A549 (cell line): ENCODE data around the gene POLD2. TPM values are rescaled to one million over a fixed set of nuclear protein-coding genes. Genes with fewer than 3 reads are reported as not detected.

Source experiments
- ATAC-seq, 2 experiments: fragments of 200-7000 bp in 1 of 2; fragments of >200 bp in 1 of 2; cut with Nextera tagmentation in 1 of 2; cut with Tn5 transposase in 1 of 2; 3 replicates each; pipeline versions ENCODE4 v1.8.0 to v1.9.1; 2018 to 2020; ENCODE audit warnings: mild to moderate bottlenecking in 1 of 2, moderate library complexity in 1 of 2
- CTCF ChIA-PET: fragments of 300-600 bp; sonication (Branson Sonifier 250); formaldehyde crosslinking; extraction: SDS; loops from one replicate; lab custom pipeline; 2021; ENCODE audit warnings: antibody characterized with exemption, inconsistent platforms; lab: Yijun Ruan, JAX
- POLR2A ChIA-PET: fragments of 350-600 bp; formaldehyde crosslinking; extraction: SDS; loops from one replicate; lab custom pipeline; 2021; ENCODE audit warnings: antibody characterized with exemption, inconsistent platforms; lab: Yijun Ruan, JAX
- DNase-seq, 2 experiments: peaks; one replicate each; pipeline versions ENCODE4 v3.0.0 to v3.0.0-alpha.2; 2011 to 2016; ENCODE audit warnings: low read depth in 1 of 2, low spot score in 1 of 2
- FAIRE-seq: peaks from 2 replicates; lab custom pipeline; 2011; peaks lifted over from hg19 to GRCh38; lab: Jason Lieb, UNC
- H3K27ac ChIP-seq, 2 experiments: fragments of >200 bp; sonication (Bioruptor Twin); formaldehyde crosslinking; 3 replicates each; pipeline ENCODE4 v1.5.1; 2016 to 2017
- H3K4me1 ChIP-seq: fragments of >200 bp; sonication (Bioruptor Twin); formaldehyde crosslinking; 3 replicates; pipeline ENCODE4 v1.6.1; 2016
- H3K4me2 ChIP-seq: fragments of >200 bp; sonication (Bioruptor Twin); formaldehyde crosslinking; 3 replicates; pipeline ENCODE4 v1.6.1; 2016
- H3K4me3 ChIP-seq: fragments of >200 bp; sonication (Bioruptor Twin); formaldehyde crosslinking; 3 replicates; pipeline ENCODE4 v1.5.1; 2016
- H3K9me3 ChIP-seq: fragments of >200 bp; sonication (Bioruptor Twin); formaldehyde crosslinking; 3 replicates; pipeline ENCODE4 v1.6.1; 2016
- BHLHE40 ChIP-seq: IDR thresholded peaks from 2 replicates; pipeline ENCODE4 v1.6.1; 2012; ENCODE audit warnings: low read depth, low read length, inconsistent platforms
- CEBPB ChIP-seq, 2 experiments: fragments of >200 bp in 1 of 2; sonication (Bioruptor Twin) in 1 of 2; formaldehyde crosslinking in 1 of 2; IDR thresholded peaks; 2 replicates each; pipeline ENCODE4 v1.6.1; 2012 to 2016
- CHD4 ChIP-seq: fragments of 200-600 bp; sonication (generic); IDR thresholded peaks from 2 replicates; pipeline ENCODE4 v1.6.1; 2016; ENCODE audit warnings: antibody characterized with exemption, mild to moderate bottlenecking, borderline replicate concordance
- EHMT2 ChIP-seq: fragments of 200-600 bp; sonication (generic); IDR thresholded peaks from 2 replicates; pipeline ENCODE4 v1.6.1; 2016; ENCODE audit warnings: antibody characterized with exemption, low read depth, mild to moderate bottlenecking, moderate library complexity
- ELK1 ChIP-seq: fragments of 150-350 bp; IDR thresholded peaks from 2 replicates; pipeline ENCODE4 v1.6.1; 2014; ENCODE audit warnings: low read depth, mild to moderate bottlenecking, low read length
- EP300 ChIP-seq, 2 experiments: fragments of >200 bp; sonication (Bioruptor Twin); formaldehyde crosslinking; IDR thresholded peaks; 2 replicates in 1 of 2; 3 replicates in 1 of 2; pipeline ENCODE4 v1.6.1; 2016 to 2017
- FOSL2 ChIP-seq, 2 experiments: fragments of 450-650 bp in 1 of 2; fragments of >200 bp in 1 of 2; sonication (Bioruptor Twin) in 1 of 2; formaldehyde crosslinking; IDR thresholded peaks; 2 replicates each; pipeline versions ENCODE4 v1.5.0 to v1.6.1; 2016 to 2020; ENCODE audit warnings: mild to moderate bottlenecking in 1 of 2, moderate library complexity in 1 of 2
- FOXS1 ChIP-seq: fragments of 250-450 bp; sonication (Bioruptor Pico); IDR thresholded peaks from 2 replicates; pipeline ENCODE4 v1.5.0; 2020; ENCODE audit warnings: mild to moderate bottlenecking, moderate library complexity
- HMGXB4 ChIP-seq: fragments of 250-450 bp; sonication (Bioruptor Pico); IDR thresholded peaks from 2 replicates; pipeline ENCODE4 v1.5.0; 2021; ENCODE audit warnings: mild to moderate bottlenecking, moderate library complexity, borderline replicate concordance
- HOXA7 ChIP-seq: fragments of 250-450 bp; sonication (Bioruptor Pico); IDR thresholded peaks from 2 replicates; pipeline ENCODE4 v1.5.0; 2020; ENCODE audit warnings: mild to moderate bottlenecking, moderate library complexity
- HOXB5 ChIP-seq: fragments of 250-450 bp; sonication (Bioruptor Pico); IDR thresholded peaks from 2 replicates; pipeline ENCODE4 v1.5.0; 2020; ENCODE audit warnings: mild to moderate bottlenecking, moderate library complexity
- JUN ChIP-seq, 2 experiments: fragments of >200 bp; sonication (Bioruptor Twin); formaldehyde crosslinking; IDR thresholded peaks; 2 replicates in 1 of 2; 3 replicates in 1 of 2; pipeline ENCODE4 v1.6.1; 2016 to 2017
- KDM1A ChIP-seq: fragments of 200-600 bp; sonication (generic); IDR thresholded peaks from 2 replicates; pipeline ENCODE4 v1.6.1; 2016; ENCODE audit warnings: low read depth, mild to moderate bottlenecking
- KDM5A ChIP-seq: fragments of 200-600 bp; sonication (generic); IDR thresholded peaks from 2 replicates; pipeline ENCODE4 v1.6.1; 2016; ENCODE audit warnings: antibody characterized with exemption, mild to moderate bottlenecking
- MAZ ChIP-seq: fragments of 150-350 bp; IDR thresholded peaks from 2 replicates; pipeline ENCODE4 v1.6.1; 2014; ENCODE audit warnings: antibody characterized with exemption, low read depth, low read length, borderline replicate concordance
- NFE2L2 ChIP-seq: fragments of 150-350 bp; conservative IDR thresholded peaks from 2 replicates; pipeline ENCODE4 v1.6.1; 2014; ENCODE audit warnings: low read length
- PHF8 ChIP-seq: fragments of 200-600 bp; sonication (generic); IDR thresholded peaks from 2 replicates; pipeline ENCODE4 v1.6.1; 2016; ENCODE audit warnings: low read depth, mild to moderate bottlenecking, antibody characterized with exemption, moderate library complexity, borderline replicate concordance
- POLR2AphosphoS2 ChIP-seq: conservative IDR thresholded peaks from 2 replicates; pipeline ENCODE4 v1.6.1; 2012; ENCODE audit warnings: low read length, improper control_type of control experiment, inconsistent platforms
- RARB ChIP-seq: fragments of 250-450 bp; sonication (Bioruptor Pico); IDR thresholded peaks from 2 replicates; pipeline ENCODE4 v1.8.0; 2021; ENCODE audit warnings: mild to moderate bottlenecking, moderate library complexity
- RCOR1 ChIP-seq: fragments of 150-350 bp; IDR thresholded peaks from 2 replicates; pipeline ENCODE4 v1.6.1; 2014; ENCODE audit warnings: antibody characterized with exemption, low read length, low read depth
- RFX5 ChIP-seq: fragments of 450-650 bp; IDR thresholded peaks from 2 replicates; pipeline ENCODE4 v1.7.1; 2014; ENCODE audit warnings: antibody characterized with exemption, mild to moderate bottlenecking, moderate library complexity
- RNF2 ChIP-seq: fragments of 200-600 bp; sonication (generic); IDR thresholded peaks from 2 replicates; pipeline ENCODE4 v1.6.1; 2016; ENCODE audit warnings: low read depth, mild to moderate bottlenecking, antibody characterized with exemption, moderate library complexity, borderline replicate concordance
- TFCP2L1 ChIP-seq: fragments of 250-450 bp; sonication (Bioruptor Pico); IDR thresholded peaks from 2 replicates; pipeline ENCODE4 v1.5.0; 2021; ENCODE audit warnings: mild to moderate bottlenecking
- TP53 ChIP-seq: fragments of 250-450 bp; sonication (Bioruptor Pico); IDR thresholded peaks from 2 replicates; pipeline ENCODE4 v1.5.0; 2021; ENCODE audit warnings: mild to moderate bottlenecking, moderate library complexity
- ZFP36 ChIP-seq: fragments of 450-650 bp; IDR thresholded peaks from 2 replicates; pipeline ENCODE4 v1.6.1; 2014; ENCODE audit warnings: borderline replicate concordance; ENCODE audit not compliant: partially characterized antibody
- ZNF302 ChIP-seq: fragments of 250-450 bp; sonication (Bioruptor Pico); IDR thresholded peaks from 2 replicates; pipeline ENCODE4 v1.9.0; 2021; ENCODE audit warnings: inconsistent platforms, mild to moderate bottlenecking, moderate library complexity
- WGBS: methylation state at CpG from one replicate; pipeline ENCODE4 v1.1.6; 2017; ENCODE audit errors: missing lambda C conversion rate; 5-methylcytosine and 5-hydroxymethylcytosine counted together
- polyA plus RNA-seq, 4 experiments: library from polyadenylated mRNA; depleted of rRNA in 3 of 4; stranded (reverse); fragments of >200 nt; fragmentation: RNase III in 1 of 4; extraction: RNeasy Plus Mini Kit Qiagen cat#74134 plus additional on column Dnase treatment in 1 of 4; gene quantifications; 2 replicates in 3 of 4; 3 replicates in 1 of 4; pipeline ENCODE4 v1.2.3, GENCODE V29; 2011 to 2017
- TF ChIP-seq, protein P1 (sequence below): fragments of 200-600 bp; sonication (generic); IDR thresholded peaks from 2 replicates; pipeline ENCODE4 v1.6.1; 2016; ENCODE audit warnings: antibody characterized with exemption, mild to moderate bottlenecking, moderate library complexity
- TF ChIP-seq, protein P2 (sequence below): IDR thresholded peaks from 2 replicates; pipeline ENCODE4 v1.6.1; 2012

Gene POLD2
- polyA plus RNA-seq, 2 of the 4 experiments (the other 2 are of a cell fraction), result 126 to 138 TPM

GRCh38 chr7:44107961-44108767 lies 15.2 kb downstream of the POLD2 start:
- no peak for TF ChIP-seq HOXA7 (CRISPR knock-in tag)
- no peak for TF ChIP-seq EP300 (IDR thresholded peaks at IDR 0.05)
- TF ChIP-seq TFCP2L1, result no peak
- TF ChIP-seq, protein P1, sequence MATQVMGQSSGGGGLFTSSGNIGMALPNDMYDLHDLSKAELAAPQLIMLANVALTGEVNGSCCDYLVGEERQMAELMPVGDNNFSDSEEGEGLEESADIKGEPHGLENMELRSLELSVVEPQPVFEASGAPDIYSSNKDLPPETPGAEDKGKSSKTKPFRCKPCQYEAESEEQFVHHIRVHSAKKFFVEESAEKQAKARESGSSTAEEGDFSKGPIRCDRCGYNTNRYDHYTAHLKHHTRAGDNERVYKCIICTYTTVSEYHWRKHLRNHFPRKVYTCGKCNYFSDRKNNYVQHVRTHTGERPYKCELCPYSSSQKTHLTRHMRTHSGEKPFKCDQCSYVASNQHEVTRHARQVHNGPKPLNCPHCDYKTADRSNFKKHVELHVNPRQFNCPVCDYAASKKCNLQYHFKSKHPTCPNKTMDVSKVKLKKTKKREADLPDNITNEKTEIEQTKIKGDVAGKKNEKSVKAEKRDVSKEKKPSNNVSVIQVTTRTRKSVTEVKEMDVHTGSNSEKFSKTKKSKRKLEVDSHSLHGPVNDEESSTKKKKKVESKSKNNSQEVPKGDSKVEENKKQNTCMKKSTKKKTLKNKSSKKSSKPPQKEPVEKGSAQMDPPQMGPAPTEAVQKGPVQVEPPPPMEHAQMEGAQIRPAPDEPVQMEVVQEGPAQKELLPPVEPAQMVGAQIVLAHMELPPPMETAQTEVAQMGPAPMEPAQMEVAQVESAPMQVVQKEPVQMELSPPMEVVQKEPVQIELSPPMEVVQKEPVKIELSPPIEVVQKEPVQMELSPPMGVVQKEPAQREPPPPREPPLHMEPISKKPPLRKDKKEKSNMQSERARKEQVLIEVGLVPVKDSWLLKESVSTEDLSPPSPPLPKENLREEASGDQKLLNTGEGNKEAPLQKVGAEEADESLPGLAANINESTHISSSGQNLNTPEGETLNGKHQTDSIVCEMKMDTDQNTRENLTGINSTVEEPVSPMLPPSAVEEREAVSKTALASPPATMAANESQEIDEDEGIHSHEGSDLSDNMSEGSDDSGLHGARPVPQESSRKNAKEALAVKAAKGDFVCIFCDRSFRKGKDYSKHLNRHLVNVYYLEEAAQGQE, result no peak
- no peak for TF ChIP-seq FOXS1 (CRISPR knock-in tag)
- TF ChIP-seq, protein P2, sequence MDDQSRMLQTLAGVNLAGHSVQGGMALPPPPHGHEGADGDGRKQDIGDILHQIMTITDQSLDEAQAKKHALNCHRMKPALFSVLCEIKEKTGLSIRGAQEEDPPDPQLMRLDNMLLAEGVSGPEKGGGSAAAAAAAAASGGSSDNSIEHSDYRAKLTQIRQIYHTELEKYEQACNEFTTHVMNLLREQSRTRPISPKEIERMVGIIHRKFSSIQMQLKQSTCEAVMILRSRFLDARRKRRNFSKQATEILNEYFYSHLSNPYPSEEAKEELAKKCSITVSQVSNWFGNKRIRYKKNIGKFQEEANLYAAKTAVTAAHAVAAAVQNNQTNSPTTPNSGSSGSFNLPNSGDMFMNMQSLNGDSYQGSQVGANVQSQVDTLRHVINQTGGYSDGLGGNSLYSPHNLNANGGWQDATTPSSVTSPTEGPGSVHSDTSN, result no peak
- no peak for TF ChIP-seq FOSL2 (IDR thresholded peaks at IDR 0.05)
- no peak for TF ChIP-seq FOSL2 (CRISPR knock-in tag; IDR thresholded peaks at IDR 0.05)
- no peak for TF ChIP-seq TP53 (CRISPR knock-in tag)
- no peak for TF ChIP-seq KDM5A
- no peak for TF ChIP-seq POLR2AphosphoS2
- TF ChIP-seq HMGXB4, result no peak
- no peak for TF ChIP-seq RCOR1
- TF ChIP-seq BHLHE40, result no peak
- FAIRE-seq (no peak), DNase-seq (no peak), ATAC-seq (no peak)
- no peak overlapping the region for H3K27ac ChIP-seq
- POLR2A ChIA-PET, result no interaction called here
- no peaks in the 10 kb centered on the region for H3K9me3 ChIP-seq
- 61% methylated on average over 18 of the region's 21 CpGs for WGBS
- CTCF ChIA-PET, result no interaction called here
- no peak overlapping the region for H3K4me2 ChIP-seq
- no peak overlapping the region for H3K4me3 ChIP-seq
- H3K4me1 ChIP-seq, result peaks cover 13% of the 10 kb centered on the region; the same call in 1 of the 3 replicates

DNA sequence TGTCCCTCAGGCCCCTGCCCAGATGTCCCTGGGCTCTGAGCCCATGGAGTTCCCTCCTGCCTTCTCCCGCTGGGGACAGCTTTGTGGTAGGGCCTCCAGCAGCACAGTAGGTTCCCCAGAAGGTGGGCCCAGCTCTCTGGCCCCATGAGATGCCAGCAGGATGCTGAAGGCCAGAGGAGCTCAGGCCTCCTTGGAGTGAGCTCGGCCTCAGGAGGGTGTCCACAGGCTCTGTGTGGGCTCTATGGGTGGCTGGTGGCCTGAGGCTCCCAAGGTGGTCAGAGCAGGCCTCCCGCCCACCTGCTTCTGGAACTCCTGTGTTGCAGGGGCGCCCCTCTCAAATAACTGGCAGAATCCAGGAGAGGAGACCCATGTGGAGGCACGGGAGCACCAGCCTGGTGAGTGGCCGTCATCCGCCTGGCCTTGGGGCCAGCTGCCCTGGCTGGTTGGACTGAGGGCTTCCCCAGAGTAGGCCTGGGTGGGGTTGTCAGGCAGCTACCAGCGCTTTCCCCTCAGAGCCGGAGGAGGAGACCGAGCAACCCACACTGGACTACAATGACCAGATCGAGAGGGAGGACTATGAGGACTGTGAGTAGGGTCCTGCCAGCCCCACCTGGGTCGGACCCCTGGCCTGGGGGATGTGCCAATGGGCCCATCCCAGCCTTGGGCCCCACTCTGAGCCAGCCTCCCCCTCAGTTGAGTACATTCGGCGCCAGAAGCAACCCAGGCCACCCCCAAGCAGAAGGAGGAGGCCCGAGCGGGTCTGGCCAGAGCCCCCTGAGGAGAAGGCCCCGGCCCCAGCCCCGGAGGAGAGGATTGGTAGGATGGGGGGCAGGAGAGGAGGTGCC lies 16.0 kb downstream of the POLD2 start:
- ATAC-seq (no peak), FAIRE-seq (no peak), DNase-seq (no peak)
- ChIA-PET CTCF (interaction anchor here (0.7 to 1.1 kb wide), 2 partner anchors 9 to 10 kb away, joined by 3 read pairs; no protein-coding TSS in a partner anchor), POLR2A (no interaction called here)
- H3K27ac ChIP-seq, result no peak overlapping the region
- H3K4me1 ChIP-seq, result peaks cover 8% of the 10 kb centered on the region; the same call in 1 of the 3 replicates
- TF ChIP-seq PHF8 (no peak), JUN (IDR thresholded peaks at IDR 0.05) (no peak), EHMT2 (no peak), MAZ (no peak), ELK1 (no peak), RCOR1 (no peak), NFE2L2 (no peak), HOXB5 (no peak), ZNF302 (CRISPR knock-in tag) (no peak), ZFP36 (no peak), TP53 (CRISPR knock-in tag) (no peak), RFX5 (no peak), CEBPB (IDR thresholded peaks at IDR 0.05) (no peak), KDM5A (no peak), RARB (CRISPR knock-in tag) (no peak), CHD4 (no peak), RNF2 (no peak), KDM1A (no peak)
- no peaks in the 10 kb centered on the region for H3K9me3 ChIP-seq
- H3K4me2 ChIP-seq, result no peak overlapping the region
- no peak overlapping the region for H3K4me3 ChIP-seq
- WGBS, result 79% methylated on average over 11 of the region's 18 CpGs
